ENCODE measurements around the gene SLC29A1.

SLC29A1 gene

GRCh38 chr6:44246663-44247337 is 23.4 kb downstream of the SLC29A1 start, which contains the start of gene HSP90AB1:
TSS of gene HSP90AB1 (plus strand) at chr6:44247101. CDS start at chr6:44248630, 1,529 bp downstream.
- peaks cover 4% of the 10 kb centered on the region for H3K27me3 ChIP-seq (ENCODE audit: control insufficient read depth, insufficient read depth, low read length)
- H3K27ac ChIP-seq (ENCODE audit: low read length): peak within 1 kb of the TSS; percentile 79
- peak within 1 kb of the TSS; percentile 84 for H3K4me3 ChIP-seq (ENCODE audit: low read length)
- no peaks in the 10 kb centered on the region for H3K9me3 ChIP-seq (ENCODE audit: control insufficient read depth, low read depth, low read length)
- H3K36me3 ChIP-seq (ENCODE audit: control insufficient read depth, low read depth, low read length): peaks cover 39% of the 10 kb centered on the region
- peak within 1 kb of the TSS; percentile 92 for H3K9ac ChIP-seq (ENCODE audit: low read length)
- H3K4me1 ChIP-seq (ENCODE audit: control insufficient read depth, low read depth, low read length): peaks cover 17% of the 10 kb centered on the region

- Histone ChIP-seq H3K9ac (ENCODE audit: low read length) (peak overlapping the region; percentile 92), H3K4me1 (ENCODE audit: control insufficient read depth, low read depth, low read length) (peaks cover 17% of the 10 kb centered on the region), H3K27me3 (ENCODE audit: control insufficient read depth, insufficient read depth, low read length) (peaks cover 4% of the 10 kb centered on the region), H3K27ac (ENCODE audit: low read length) (peak overlapping the region; percentile 78), H3K9me3 (ENCODE audit: control insufficient read depth, low read depth, low read length) (no peaks in the 10 kb centered on the region), H3K36me3 (ENCODE audit: control insufficient read depth, low read depth, low read length) (peaks cover 47% of the 10 kb centered on the region), H3K4me3 (ENCODE audit: low read length) (peak overlapping the region; percentile 84)
Observed at GRCh38 chr6:44247338-44248302, 24.2 kb downstream of the SLC29A1 start.

GRCh38 chr6:44248579-44248978 is 25.2 kb downstream of the SLC29A1 start:
- peaks cover 17% of the 10 kb centered on the region for H3K4me1 ChIP-seq (ENCODE audit: control insufficient read depth, low read depth, low read length)
- peak overlapping the region; percentile 84 for H3K4me3 ChIP-seq (ENCODE audit: low read length)
- peaks cover 4% of the 10 kb centered on the region for H3K27me3 ChIP-seq (ENCODE audit: control insufficient read depth, insufficient read depth, low read length)
- peak overlapping the region; percentile 92 for H3K9ac ChIP-seq (ENCODE audit: low read length)
- H3K27ac ChIP-seq (ENCODE audit: low read length): no peak overlapping the region
- H3K36me3 ChIP-seq (ENCODE audit: control insufficient read depth, low read depth, low read length): peaks cover 57% of the 10 kb centered on the region
- no peaks in the 10 kb centered on the region for H3K9me3 ChIP-seq (ENCODE audit: control insufficient read depth, low read depth, low read length)

GRCh38 chr6:44249082-44249748 is 25.8 kb downstream of the SLC29A1 start:
- Histone ChIP-seq H3K4me1 (ENCODE audit: control insufficient read depth, low read depth, low read length) (peaks cover 17% of the 10 kb centered on the region), H3K27me3 (ENCODE audit: control insufficient read depth, insufficient read depth, low read length) (peaks cover 4% of the 10 kb centered on the region), H3K27ac (ENCODE audit: low read length) (no peak overlapping the region), H3K4me3 (ENCODE audit: low read length) (peak overlapping the region; percentile 84), H3K36me3 (ENCODE audit: control insufficient read depth, low read depth, low read length) (peaks cover 63% of the 10 kb centered on the region), H3K9ac (ENCODE audit: low read length) (peak overlapping the region; percentile 92), H3K9me3 (ENCODE audit: control insufficient read depth, low read depth, low read length) (no peaks in the 10 kb centered on the region)

- Histone ChIP-seq H3K9ac (ENCODE audit: low read length) (no peak overlapping the region), H3K36me3 (ENCODE audit: control insufficient read depth, low read depth, low read length) (peaks cover 73% of the 10 kb centered on the region), H3K27ac (ENCODE audit: low read length) (no peak overlapping the region), H3K4me3 (ENCODE audit: low read length) (no peak overlapping the region), H3K27me3 (ENCODE audit: control insufficient read depth, insufficient read depth, low read length) (peaks cover 3% of the 10 kb centered on the region), H3K9me3 (ENCODE audit: control insufficient read depth, low read depth, low read length) (no peaks in the 10 kb centered on the region), H3K4me1 (ENCODE audit: control insufficient read depth, low read depth, low read length) (peaks cover 15% of the 10 kb centered on the region)
Observed at GRCh38 chr6:44250067-44250717, 26.8 kb downstream of the SLC29A1 start.

- Histone ChIP-seq H3K27ac (ENCODE audit: low read length) (no peak overlapping the region), H3K4me3 (ENCODE audit: low read length) (no peak overlapping the region), H3K27me3 (ENCODE audit: control insufficient read depth, insufficient read depth, low read length) (no peaks in the 10 kb centered on the region), H3K9me3 (ENCODE audit: control insufficient read depth, low read depth, low read length) (no peaks in the 10 kb centered on the region), H3K36me3 (ENCODE audit: control insufficient read depth, low read depth, low read length) (peaks cover 78% of the 10 kb centered on the region), H3K4me1 (ENCODE audit: control insufficient read depth, low read depth, low read length) (peaks cover 13% of the 10 kb centered on the region), H3K9ac (ENCODE audit: low read length) (no peak overlapping the region)
Observed at GRCh38 chr6:44250718-44251123, 27.3 kb downstream of the SLC29A1 start.

GRCh38 chr6:44251576-44252524 is 28.5 kb downstream of the SLC29A1 start:
- H3K27me3 ChIP-seq (ENCODE audit: control insufficient read depth, insufficient read depth, low read length): no peaks in the 10 kb centered on the region
- H3K4me3 ChIP-seq (ENCODE audit: low read length): no peak overlapping the region
- no peak overlapping the region for H3K27ac ChIP-seq (ENCODE audit: low read length)
- no peaks in the 10 kb centered on the region for H3K9me3 ChIP-seq (ENCODE audit: control insufficient read depth, low read depth, low read length)
- peaks cover 79% of the 10 kb centered on the region for H3K36me3 ChIP-seq (ENCODE audit: control insufficient read depth, low read depth, low read length)
- no peak overlapping the region for H3K9ac ChIP-seq (ENCODE audit: low read length)
- peaks cover 17% of the 10 kb centered on the region for H3K4me1 ChIP-seq (ENCODE audit: control insufficient read depth, low read depth, low read length)

GRCh38 chr6:44253307-44254101 is 30.1 kb downstream of the SLC29A1 start:
- H3K36me3 ChIP-seq (ENCODE audit: control insufficient read depth, low read depth, low read length): peaks cover 77% of the 10 kb centered on the region
- no peak overlapping the region for H3K9ac ChIP-seq (ENCODE audit: low read length)
- H3K4me1 ChIP-seq (ENCODE audit: control insufficient read depth, low read depth, low read length): peaks cover 16% of the 10 kb centered on the region
- no peaks in the 10 kb centered on the region for H3K9me3 ChIP-seq (ENCODE audit: control insufficient read depth, low read depth, low read length)
- H3K27me3 ChIP-seq (ENCODE audit: control insufficient read depth, insufficient read depth, low read length): no peaks in the 10 kb centered on the region
- H3K27ac ChIP-seq (ENCODE audit: low read length): no peak overlapping the region
- H3K4me3 ChIP-seq (ENCODE audit: low read length): no peak overlapping the region

- no peak overlapping the region for H3K4me3 ChIP-seq (ENCODE audit: low read length)
- H3K9ac ChIP-seq (ENCODE audit: low read length): no peak overlapping the region
- H3K4me1 ChIP-seq (ENCODE audit: control insufficient read depth, low read depth, low read length): peaks cover 7% of the 10 kb centered on the region
- H3K9me3 ChIP-seq (ENCODE audit: control insufficient read depth, low read depth, low read length): no peaks in the 10 kb centered on the region
- no peak overlapping the region for H3K27ac ChIP-seq (ENCODE audit: low read length)
- peaks cover 75% of the 10 kb centered on the region for H3K36me3 ChIP-seq (ENCODE audit: control insufficient read depth, low read depth, low read length)
- H3K27me3 ChIP-seq (ENCODE audit: control insufficient read depth, insufficient read depth, low read length): no peaks in the 10 kb centered on the region
Observed at GRCh38 chr6:44254191-44255104, 31.1 kb downstream of the SLC29A1 start.

Measured in iPS-18a (cell line).